C4-2B (cell line): ENCODE data around the gene ADGRV1.

Experiments
- H3K27ac ChIP-seq: fragments of 450-650 bp; 2 replicates; pipeline ENCODE4 v1.5.1; 2017
- CTCF ChIP-seq: fragments of 450-650 bp; conservative IDR thresholded peaks from 2 replicates; pipeline ENCODE4 v1.5.1; 2017; ENCODE audit warnings: mild to moderate bottlenecking
- ZFX ChIP-seq: fragments of 450-650 bp; IDR thresholded peaks from 2 replicates; pipeline ENCODE4 v1.6.1; 2017

ADGRV1 gene

GRCh38 chr5:91121347-91121993, 562.9 kb downstream of the ADGRV1 start:
- TF ChIP-seq ZFX (no peak), CTCF (no peak)

GRCh38 chr5:91122651-91123050, 564.1 kb downstream of the ADGRV1 start:
- TF ChIP-seq CTCF (no peak), ZFX (no peak)
- no peak overlapping the region for H3K27ac ChIP-seq

More at GRCh38 chr5:91121347-91121993, 562.9 kb downstream of the ADGRV1 start:
- no peak overlapping the region for H3K27ac ChIP-seq

- no peak overlapping the region for H3K27ac ChIP-seq
- TF ChIP-seq CTCF (no peak), ZFX (no peak)
Measured at GRCh38 chr5:91123291-91123690, 564.7 kb downstream of the ADGRV1 start.

GRCh38 chr5:91123901-91124300, 565.3 kb downstream of the ADGRV1 start:
- H3K27ac ChIP-seq: no peak overlapping the region
- TF ChIP-seq CTCF (no peak), ZFX (no peak)

GRCh38 chr5:91125916-91126315, 567.3 kb downstream of the ADGRV1 start:
- no peak overlapping the region; the same call in 1 of the 2 replicates for H3K27ac ChIP-seq
- TF ChIP-seq CTCF (no peak), ZFX (no peak)

GRCh38 chr5:91126448-91126847, 567.9 kb downstream of the ADGRV1 start:
- TF ChIP-seq ZFX (no peak), CTCF (no peak)
- H3K27ac ChIP-seq: peak overlapping the region; percentile 66; the same call in 1 of the 2 replicates

- no peak for TF ChIP-seq CTCF
- TF ChIP-seq ZFX: no peak
- H3K27ac ChIP-seq: peak overlapping the region; percentile 66; the same call in 1 of the 2 replicates
Measured at GRCh38 chr5:91126888-91127287, 568.3 kb downstream of the ADGRV1 start.
